Measurements from ENCODE around the gene SHISA9.

Gene SHISA9

DNA sequence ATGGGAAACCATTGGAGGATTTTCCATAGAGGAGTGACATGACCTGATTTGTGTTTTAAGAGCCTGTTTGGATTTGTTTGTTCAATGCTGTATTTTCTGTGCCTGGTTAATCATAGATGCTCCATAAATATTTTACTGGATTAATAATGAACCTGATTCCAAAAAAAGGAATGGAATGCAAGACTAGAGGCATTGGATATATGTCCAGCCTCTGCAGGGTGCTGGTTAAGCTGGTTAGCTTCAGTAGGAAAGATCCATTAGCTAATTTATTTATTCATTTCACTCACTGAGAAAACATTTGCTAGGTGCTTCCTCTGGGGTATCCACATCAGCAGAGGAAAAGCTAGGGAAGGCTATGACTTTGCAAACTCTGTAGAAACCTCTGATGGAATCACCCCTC lies 57.7 kb downstream of the SHISA9 start:
- no peak for DNase-seq

DNA sequence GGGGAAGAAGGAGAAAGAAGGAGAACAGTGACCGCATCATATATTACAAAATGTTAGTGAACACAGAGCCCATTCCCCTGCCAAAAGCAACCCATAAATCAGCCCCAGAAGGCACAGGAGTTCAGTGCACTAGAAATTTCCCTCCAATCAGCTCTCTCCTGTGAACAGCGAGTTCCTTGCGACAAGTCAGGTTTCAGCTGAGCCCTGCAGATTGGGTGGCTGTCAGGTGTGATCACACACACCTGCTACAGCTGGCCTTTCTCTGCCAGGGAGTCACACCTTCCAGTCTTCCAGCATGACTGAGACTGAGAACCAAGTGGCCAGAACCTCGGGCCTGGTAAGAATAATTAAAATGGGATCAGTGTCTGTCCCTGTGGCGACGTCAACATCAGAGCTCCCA lies 60.2 kb downstream of the SHISA9 start:
- no peak for DNase-seq

DNA sequence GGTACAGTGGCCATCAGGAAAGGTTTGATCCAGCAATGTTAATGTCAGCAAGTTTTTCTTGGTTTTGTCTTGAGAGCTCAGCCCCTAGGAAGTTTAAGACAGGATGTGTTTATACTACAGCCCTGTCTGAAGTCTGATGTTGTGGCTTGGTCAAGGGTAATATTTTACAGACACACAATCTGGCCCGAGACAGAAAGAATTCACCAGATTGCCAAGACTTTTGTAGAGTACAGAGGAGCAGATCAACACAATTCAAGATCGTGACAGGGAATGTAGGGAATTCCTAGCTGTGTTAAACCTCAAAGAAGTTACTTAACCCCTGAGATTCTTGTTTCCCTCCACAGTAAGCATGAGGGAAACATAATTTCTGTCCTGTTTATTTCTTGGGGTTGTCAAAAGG lies 63.1 kb downstream of the SHISA9 start:
- no peak for DNase-seq

DNA sequence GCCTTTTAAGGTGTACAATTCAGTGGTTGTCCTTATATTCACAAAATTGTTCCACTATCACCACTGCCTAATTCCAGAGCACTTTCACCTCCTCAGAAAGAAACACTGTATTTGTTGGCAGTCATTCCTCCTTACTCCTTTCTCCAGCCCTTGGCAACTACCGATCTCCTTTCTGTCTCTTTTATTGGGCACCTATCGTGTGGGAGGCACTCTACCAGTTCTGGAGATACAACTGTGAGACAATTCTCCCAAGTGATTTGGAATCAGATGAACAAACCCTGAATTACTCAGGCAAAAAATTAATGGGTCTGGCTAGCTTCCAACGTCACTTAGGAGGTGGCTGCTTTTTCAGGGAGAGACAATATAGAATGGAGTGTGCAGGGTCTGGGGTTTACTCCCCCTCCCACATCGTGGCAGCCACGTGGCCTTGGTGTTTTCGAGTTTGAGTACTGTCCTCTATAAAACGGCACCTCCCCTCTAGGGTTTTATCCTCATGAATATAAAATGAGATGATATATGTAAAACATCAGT lies 63.9 kb downstream of the SHISA9 start:
- no peak for DNase-seq

DNA sequence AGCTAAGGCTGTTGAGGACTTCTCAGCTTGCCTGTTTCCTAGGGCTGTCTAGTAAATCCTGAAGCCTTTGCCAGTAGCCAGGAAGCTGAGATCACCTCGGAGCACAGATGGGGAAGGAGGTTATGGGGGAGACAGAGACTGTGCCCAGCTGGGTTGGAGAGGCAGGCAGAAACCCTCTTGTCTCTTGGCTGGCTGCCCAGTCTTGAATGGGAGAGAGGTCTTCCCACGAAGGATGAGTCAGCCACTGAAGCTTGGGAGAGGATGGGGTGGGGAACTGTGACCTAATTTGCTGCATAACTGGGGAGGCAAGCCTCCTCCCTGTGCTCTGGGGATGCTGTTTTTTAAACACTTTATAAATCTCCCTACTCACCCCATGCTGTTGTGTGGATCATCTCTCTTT lies 69.8 kb downstream of the SHISA9 start:
- DNase-seq: no peak

DNA sequence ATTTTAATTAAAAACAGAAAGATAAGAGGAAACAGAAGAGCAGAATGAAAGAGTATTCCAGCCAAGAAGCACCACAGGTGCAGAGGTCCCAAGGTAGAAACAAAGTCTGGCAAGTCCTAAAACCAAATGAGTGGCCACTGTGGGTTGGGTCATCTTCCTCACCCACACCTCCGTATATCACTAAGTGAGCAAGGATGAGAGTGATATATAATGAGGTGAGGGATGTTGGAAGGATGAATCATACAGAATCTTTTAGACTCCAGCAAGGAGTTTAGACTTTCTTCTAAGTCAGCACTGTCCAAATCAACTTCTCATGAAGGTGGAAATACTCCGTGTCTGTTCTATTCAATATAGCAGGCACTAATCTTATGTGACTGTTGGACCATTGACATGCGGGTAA lies 70.8 kb downstream of the SHISA9 start:
- no peak for DNase-seq

DNA sequence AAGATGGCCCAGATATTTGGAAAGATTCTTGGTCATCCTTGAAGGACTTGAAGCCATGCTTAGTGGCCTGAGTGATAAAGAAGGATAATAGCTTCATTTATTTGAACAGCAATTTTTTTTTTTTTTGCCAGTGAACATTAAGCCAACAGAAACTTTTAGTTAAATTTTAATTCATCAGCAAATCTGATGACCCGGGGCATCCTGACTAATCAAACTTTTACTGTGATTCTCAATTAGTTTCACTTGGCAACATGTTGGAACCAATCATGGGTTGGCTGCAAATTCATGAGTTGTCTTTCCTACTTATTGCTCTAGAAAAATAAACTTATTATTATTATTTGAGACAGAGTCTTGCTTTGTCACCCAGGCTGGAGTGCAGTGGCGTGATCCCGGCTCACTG lies 74.4 kb downstream of the SHISA9 start:
- DNase-seq: no peak

DNA sequence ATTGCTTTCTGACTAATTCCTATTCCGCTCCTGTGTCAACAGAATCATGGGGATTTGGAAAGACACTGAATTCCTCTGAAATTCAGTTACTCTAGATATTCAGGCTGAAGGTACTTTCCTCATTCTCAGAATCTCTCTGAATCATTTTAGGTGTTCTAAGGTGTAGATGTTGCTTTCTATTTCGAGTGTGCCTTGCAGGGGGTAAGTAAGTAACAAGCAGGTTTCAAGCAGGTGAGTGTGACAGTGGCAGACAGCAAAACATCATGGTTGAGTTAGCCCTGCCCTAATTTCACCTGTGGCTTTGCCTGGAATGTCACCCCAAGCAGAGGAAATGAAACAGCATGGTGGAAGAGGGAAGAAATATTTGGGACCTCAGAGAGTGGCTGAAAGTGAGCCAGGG lies 75.1 kb downstream of the SHISA9 start:
- no peak for DNase-seq

DNA sequence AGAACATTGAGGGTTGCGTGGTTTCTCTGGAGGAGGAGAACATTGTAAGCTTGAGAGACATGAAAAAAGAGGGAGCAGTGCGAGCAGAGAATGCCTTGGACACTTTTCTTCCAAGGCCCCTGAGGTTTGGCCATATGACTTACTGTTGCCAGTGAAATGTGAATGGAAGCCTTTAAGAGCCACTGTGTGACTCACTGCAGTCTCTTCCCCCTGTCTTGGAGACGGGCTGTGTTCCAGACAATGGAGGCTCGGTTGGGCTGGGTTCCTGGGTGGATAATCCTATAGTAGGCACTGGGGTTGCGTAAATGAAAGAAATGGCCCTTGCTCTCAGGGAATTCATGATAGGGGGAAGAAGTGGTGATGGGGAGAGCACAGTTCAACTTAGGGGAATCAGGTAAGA lies 75.5 kb downstream of the SHISA9 start:
- DNase-seq: no peak

DNA sequence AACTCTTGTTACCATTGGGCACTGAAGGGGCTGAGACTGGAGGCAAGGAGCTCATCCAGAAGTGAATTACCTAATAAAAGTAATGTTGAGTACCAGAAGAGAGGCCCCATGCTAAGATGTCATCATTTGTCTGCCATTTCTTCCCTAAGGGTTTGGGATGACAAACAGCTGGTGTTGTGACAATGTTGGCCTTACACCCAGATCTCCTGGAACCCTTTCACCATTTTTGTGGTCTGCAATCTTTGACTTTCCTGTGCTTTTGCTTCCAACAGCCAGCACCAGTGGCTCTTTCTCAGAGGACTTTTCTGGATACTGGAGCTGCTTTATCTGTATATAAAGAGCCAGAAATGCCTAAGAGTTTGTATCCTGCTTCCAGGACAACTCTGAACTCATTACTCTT lies 84.1 kb downstream of the SHISA9 start:
- no peak for DNase-seq

DNA sequence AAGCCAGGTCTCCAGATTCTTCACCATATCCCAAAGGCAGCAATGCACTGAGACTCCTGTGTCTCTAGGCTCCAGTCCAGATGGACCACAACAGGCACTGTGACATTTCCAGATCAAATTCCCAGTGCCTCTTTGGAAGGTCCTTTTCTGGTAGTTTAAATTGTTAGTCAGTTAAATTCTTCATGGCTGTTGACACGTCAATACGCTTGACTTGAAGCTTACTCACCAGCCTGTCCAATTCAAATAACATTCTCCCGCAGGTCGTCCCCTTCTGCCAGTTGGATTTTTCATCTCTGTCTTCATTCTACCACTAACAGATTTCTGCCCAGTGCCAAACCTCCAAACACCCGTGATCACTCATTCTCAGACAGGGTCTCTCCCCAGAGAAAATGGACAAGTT lies 86.7 kb downstream of the SHISA9 start:
- DNase-seq: no peak

DNA sequence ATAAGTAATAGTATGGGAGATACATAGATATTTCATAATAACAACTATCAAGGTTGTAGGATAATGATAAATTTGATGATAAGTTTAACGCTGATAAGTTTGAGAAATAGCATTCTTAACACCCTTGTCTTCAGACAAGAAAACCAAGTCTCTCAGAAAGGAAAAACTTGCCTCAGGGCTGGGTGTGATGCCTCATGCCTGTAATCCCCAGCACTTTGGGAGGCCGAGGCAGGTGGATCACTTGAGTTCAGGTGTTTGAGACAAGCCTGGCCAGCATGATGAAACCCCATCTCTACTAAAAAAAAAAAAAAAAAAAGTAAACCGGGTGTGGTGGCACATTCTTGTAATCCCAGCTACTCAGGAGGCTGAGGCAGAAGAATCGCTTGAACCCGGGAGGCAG lies 90.7 kb downstream of the SHISA9 start:
- no peak for DNase-seq

DNA sequence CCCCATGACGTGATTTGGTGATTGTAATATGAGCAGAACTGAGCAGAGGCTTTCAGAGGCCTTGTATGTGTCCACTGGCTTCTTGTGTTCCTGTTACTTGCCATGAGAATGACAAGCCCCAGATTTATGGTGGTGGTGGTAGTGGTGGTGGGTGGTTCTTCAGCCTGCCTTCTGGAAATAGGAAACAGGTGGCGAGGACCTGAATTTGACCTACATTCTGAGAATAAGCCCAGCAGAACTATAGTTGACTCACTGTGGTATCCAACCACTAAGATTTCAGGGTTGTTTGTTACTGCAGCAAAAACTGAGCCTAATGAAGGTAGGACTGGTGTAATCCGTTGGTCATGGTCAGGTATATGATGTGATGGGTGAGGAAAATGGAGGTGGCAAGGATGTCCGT lies 93.0 kb downstream of the SHISA9 start:
- DNase-seq: no peak

DNA sequence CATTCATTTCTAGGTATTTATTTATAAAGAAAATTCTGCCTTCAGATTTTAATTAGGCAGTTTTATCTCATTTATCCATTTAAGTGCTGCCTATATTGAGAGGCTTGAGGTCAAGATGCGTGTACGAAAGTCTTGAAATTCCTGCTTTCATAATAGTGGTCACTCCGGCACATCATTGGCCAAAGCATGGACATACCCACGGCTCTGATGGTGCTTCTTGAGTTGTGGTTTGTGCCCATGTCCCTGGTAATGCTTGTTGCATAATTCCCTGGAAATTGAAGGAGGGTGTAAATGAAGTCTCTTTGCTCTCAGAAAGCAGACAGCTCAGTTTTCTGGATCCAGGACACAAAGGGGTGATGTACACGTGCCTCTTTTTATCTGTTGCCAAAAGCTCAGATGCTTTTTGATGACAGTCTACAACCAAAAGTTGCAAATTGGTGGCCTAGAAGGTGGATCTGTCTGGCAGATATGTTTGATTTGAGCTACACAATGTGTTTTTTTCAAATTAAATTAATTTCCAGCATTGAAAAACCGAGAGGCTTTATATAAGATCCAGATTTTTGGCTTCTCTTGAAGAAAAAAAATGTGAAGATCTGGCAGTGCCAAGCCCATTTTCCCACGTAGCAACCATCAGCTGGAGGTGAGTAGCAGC lies 94.4 kb downstream of the SHISA9 start:
- no peak for DNase-seq

DNA sequence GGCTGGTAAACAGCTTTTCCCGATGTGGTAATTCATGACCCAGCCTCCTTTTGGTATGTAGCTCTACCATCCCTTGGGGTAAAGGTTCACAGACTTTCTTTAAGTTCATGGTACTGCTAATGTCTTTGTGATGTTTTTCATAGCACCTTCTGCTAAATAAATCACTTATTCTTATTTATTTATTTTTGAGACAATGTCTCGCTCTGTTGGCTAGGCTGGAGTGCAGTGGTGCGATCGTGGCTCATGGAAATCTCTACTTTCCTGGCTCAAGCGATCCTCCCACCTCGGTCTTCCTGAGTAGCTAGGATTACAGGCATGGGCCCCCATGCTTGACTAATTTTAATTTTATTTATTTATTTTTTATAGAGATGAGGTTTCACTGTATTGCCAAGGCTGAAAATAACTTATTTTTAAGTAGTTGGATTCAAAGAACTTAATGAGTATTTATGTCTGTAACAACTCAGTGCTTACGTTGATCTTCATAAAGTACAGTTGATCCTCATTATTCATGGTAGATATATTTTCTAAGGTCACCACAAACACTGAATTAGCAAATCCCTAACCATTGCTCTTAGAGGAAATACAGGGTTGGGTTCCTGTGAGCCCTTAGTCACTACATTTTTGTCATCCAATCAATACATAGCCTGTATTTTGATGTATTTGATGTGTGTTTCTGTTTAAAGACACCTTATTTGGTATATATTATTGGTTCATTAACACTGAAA lies 97.1 kb downstream of the SHISA9 start:
- DNase-seq: no peak

DNA sequence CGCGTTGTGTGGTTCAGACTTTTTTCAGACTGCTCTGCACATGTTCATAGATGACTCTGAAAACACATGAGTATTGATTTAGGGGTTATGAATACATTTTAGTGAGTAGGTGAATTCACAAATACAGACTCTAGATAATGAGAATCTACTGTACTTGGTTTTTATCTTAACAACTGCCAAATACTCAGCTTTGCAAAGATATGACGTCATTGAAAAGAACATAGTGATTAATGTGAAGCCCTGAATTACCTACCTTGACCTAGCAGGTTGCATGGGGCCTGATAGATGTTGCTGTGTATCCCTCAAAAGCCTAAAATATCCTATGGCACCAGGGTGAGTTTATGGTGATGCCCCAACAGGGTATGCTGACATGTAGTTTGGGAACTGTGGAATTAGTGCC lies 98.0 kb downstream of the SHISA9 start:
- no peak for DNase-seq

DNA sequence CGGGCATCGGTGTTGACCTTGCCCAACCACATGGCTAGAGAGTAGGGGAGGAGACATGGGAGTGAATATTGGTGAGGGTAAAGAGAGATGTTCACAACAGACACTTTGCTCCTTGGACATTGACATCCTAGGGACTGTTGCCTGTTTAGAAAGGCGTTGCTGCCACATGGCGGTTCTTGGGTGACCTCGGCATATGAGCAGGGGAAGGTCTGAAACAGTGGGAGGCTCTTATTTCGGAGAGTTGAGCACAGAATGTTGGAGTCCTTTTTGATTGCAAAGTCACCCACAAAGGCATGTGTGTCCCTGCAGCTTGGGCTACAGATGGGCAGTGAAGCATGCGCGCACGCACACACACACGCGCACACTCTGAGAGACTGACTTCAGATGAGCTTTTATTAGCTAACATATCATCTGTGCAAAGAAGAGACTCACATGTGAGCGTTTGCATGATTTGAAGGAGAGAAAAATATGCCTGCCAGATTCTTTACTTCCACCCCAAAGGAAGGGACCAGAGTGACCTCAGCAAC lies 104.4 kb downstream of the SHISA9 start:
- DNase-seq: no peak

DNA sequence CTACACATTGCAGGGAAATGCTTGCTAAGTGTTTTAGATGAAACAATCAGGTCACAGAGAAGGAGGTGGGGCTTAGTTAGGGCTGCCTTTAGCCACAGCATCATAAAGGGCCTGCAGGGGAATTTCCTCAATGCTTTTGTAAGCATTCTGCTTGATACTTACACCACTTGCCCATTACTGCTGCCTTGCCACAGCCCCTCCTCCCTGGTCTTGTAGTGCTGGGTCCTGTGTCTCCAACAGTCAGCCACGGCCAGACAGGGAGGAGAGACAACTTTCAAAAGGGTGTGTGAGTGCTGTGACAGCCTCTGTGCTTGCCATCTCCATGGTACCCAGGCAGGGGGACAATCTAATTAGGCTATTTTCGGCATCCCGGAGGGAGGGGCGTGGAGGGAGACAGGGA lies 111.2 kb downstream of the SHISA9 start:
- no peak for DNase-seq

DNA sequence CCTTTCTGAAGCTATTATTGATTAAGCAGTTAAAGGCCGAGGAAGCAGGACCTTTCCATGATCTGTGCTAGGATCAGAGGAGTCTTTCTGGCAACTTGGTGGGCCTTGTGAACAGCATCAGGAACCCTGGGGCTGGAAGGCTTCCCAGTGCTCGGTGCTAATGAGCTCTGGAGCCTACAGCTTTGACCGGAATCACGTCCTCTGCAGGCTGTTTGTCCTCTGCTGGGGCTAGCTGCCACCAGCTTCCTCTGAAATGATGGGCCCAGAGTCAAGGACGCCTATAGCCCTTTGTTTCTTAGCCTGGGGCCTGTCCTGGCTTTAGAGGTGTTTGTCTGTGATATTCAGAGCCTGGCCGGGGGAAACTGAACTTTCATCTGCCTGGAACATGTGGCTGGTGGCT lies 111.6 kb downstream of the SHISA9 start:
- no peak for DNase-seq

DNA sequence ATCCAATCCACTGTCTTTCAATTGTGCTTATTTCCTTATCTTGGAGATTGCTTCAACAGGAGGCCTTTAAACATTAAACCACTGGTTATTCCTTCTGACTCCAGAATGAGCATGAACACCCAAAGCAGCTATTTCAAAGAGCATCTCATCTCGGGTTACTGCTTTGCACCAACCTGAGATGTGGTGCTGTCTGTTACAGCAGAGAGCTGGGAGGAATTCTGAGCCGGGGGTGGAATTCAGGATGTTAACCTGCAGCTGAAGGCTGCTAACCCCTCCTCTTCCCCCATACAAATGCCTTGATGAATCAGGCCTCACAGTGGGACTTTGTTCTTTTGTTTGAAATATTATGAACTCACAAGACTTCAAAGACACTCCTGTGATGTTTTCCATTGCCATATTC lies 113.1 kb downstream of the SHISA9 start:
- DNase-seq: no peak

DNA sequence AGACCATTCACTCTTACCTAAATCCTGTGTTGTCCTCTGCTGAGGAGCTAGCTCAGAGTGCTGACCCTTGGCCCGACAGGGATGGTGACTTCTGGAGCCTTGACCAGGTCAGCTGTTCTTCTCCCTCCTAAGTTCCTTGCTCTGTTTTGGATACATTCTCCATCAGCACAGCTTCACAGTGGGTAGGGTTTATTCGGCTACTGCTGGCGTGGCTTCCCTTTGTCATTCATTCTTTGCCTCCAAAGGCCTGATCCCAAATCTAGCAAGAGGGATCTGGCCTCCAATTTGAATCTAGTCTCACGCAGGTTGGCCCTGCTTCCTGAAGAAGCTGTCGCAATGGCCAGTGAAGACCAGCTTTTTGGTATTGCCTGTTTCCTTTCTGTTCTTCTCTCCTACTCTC lies 116.6 kb downstream of the SHISA9 start:
- no peak for DNase-seq

DNA sequence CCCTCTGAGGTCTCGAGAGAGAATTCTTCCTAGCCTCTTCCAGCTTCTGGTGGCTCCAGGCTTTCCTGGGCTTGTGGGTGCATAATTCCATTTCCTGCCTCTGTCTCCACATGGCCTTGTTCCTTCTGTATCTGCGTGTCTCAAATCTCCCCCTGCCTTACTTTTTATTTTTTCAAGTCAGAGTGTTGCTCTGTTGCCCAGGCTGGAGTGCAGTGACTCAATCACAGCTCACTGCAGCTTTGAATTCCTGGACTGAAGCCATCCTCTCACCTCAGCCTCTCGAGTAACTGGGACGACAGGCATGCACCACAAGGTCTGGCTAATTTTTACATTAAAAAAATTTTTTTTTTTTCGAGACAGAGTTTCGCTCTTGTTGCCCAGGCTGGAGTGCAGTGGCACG lies 120.6 kb downstream of the SHISA9 start:
- DNase-seq: no peak

DNA sequence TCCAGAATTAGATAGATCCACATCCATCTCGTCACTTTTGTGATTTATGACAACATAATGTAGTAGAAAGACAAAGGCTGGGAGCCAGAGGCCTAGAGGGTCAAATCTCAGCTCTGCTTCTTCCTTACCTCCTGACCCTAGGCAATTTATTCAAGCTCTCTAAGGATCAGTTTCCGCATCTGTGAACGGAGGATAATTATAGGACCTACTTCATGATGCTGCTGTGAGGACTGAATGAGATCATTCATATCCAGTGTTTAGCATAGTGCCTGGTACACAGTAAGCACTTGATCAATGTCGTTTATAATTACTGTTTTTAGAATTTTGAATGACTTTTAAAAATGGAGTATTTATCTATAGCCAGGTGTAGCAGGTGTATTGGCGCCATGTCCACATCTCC lies 128.4 kb downstream of the SHISA9 start:
- no peak for DNase-seq

DNA sequence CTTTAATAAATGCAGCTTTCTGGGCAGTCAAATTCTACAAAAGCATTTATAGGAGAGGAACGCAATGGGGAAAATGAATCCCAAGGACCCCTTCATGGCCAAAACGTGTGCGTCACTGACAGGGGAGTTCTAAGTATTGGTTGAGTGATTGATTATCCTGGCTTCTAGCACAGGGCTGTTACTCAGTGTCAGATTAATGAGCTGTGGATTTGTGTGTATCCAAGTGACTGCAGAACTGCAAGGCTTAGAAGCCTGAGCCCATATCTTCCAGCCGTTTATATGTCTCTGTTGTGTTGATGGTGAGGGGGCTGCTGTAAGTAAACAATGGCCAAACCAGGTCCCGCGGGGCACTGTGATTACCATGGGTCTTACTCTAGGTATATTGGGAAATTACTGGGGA lies 129.4 kb downstream of the SHISA9 start:
- no peak for DNase-seq

DNA sequence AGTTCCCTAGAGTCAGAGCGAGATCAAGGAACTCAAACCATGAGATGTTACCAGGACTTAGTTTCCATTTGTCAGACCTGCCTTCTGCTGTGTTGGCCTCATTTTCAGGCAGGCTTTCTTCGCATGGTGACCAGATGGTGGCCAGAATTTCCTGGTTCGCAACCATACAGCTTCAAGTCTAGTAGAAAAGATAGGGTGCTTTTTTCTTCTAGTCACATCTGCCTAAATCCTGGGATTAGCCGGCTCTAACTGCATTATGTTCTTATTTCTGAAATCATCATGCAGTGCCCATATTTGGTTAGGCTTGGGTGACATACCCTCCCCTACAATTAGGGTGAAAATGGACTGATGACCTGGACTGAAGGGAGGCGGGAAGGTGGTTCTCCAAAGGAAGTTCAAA lies 131.5 kb downstream of the SHISA9 start:
- no peak for DNase-seq

Measured in stimulated activated CD4-positive, alpha-beta T cell treated with anti-CD3 and anti-CD28 coated beads, Interleukin-2, amount 100 ng/mL, for 24 hours (primary cell).